SK-N-MC (cell line): ENCODE data around the gene PEAK1.

Experiments used
- EZH2 ChIP-seq: fragments of 200-600 bp; sonication (generic); IDR thresholded peaks from one replicate; pipeline ENCODE4 v1.6.1; 2017; ENCODE audit warnings: antibody characterized with exemption
- POLR2AphosphoS5 ChIP-seq: IDR thresholded peaks from 2 replicates; pipeline ENCODE4 v1.6.1; 2012; ENCODE audit warnings: mild to moderate bottlenecking, low read depth, low read length, borderline replicate concordance

GRCh38 chr15:77057072-77057471 is 362.8 kb downstream of the PEAK1 start:
- TF ChIP-seq EZH2 (no peak), POLR2AphosphoS5 (no peak)
